Upper lobe of left lung (tissue), 6 donors: Measurements from ENCODE around the gene RHBG. TPM values are rescaled to one million over a fixed set of nuclear protein-coding genes. Genes with fewer than 3 reads are reported as not detected.

Source experiments
- ATAC-seq, 2 donors: fragments of 200-7000 bp; cut with Tn5 transposase; one replicate each; pipeline ENCODE4 v1.9.1; 2022; ENCODE audit warnings: mild to moderate bottlenecking in 2 of 2, moderate library complexity in 2 of 2; ENCODE audit not compliant: low FRiP score in 2 of 2
- DNase-seq, 2 donors: peaks; one replicate each; pipeline ENCODE4 v3.0.0-alpha.2; 2019 to 2020
- H3K27ac ChIP-seq, 4 donors: fragments of 200-600 bp; sonication (generic); one replicate each; pipeline ENCODE4 v1.5.1; 2016 to 2019
- H3K27me3 ChIP-seq, 4 donors: fragments of 200-600 bp; sonication (generic); one replicate each; pipeline ENCODE4 v1.5.1; 2017 to 2019
- H3K36me3 ChIP-seq, 4 donors: fragments of 200-600 bp; sonication (generic); one replicate each; pipeline ENCODE4 v1.5.1; 2016 to 2019
- H3K4me1 ChIP-seq, 4 donors: fragments of 200-600 bp; sonication (generic); one replicate each; pipeline ENCODE4 v1.5.1; 2018 to 2019
- H3K4me3 ChIP-seq, 4 donors: fragments of 200-600 bp; sonication (generic); one replicate each; pipeline ENCODE4 v1.5.1; 2017 to 2019; ENCODE audit warnings: mild to moderate bottlenecking in 2 of 4, moderate library complexity in 1 of 4
- H3K9me3 ChIP-seq, 4 donors: fragments of 200-600 bp; sonication (generic); one replicate each; pipeline ENCODE4 v1.5.1; 2018 to 2019
- CTCF ChIP-seq, 6 experiments: fragments of 450-650 bp in 4 of 6; fragments of 200-600 bp in 2 of 6; sonication (generic) in 2 of 6; IDR thresholded peaks; one replicate each; pipeline ENCODE4 v1.5.1; 2016 to 2019; ENCODE audit warnings: antibody characterized with exemption in 6 of 6
- EP300 ChIP-seq, 4 donors: sonication (generic); formaldehyde crosslinking; IDR thresholded peaks; one replicate each; pipeline ENCODE4 v1.5.1; 2017; ENCODE audit warnings: antibody characterized with exemption in 4 of 4, control low read depth in 2 of 4
- POLR2A ChIP-seq, 4 donors: fragments of 450-650 bp; IDR thresholded peaks; one replicate each; pipeline ENCODE4 v1.5.1; 2016 to 2017; ENCODE audit warnings: antibody characterized with exemption in 4 of 4, mild to moderate bottlenecking in 2 of 4
- POLR2AphosphoS5 ChIP-seq, 2 donors: sonication (generic); formaldehyde crosslinking; IDR thresholded peaks; one replicate each; pipeline ENCODE4 v1.5.1; 2017; ENCODE audit warnings: antibody characterized with exemption in 2 of 2
- WGBS, 2 donors: methylation state at CpG; one replicate each; pipeline ENCODE4 v1.1.5; 2017 to 2018; 5-methylcytosine and 5-hydroxymethylcytosine counted together
- total RNA-seq, 6 donors: library from RNA; depleted of rRNA in 4 of 6; stranded (reverse); fragments of >200 nt in 4 of 6; gene quantifications; one replicate each; pipeline versions ENCODE4 v1.1.0 to v1.2.1, GENCODE V29; 2016 to 2021
- donor health status: DM: no; HTN: no; CAD: no; lungs with moderate emphysema.
- donor health status: DM: no; HTN: yes; CAD: no; lungs with severe emphysema.

The RHBG gene
- total RNA-seq, 6 donors from 2014 or later, result 0.24 TPM; not detected in 5

GRCh38 chr1:156387870-156388173 lies 18.8 kb downstream of the RHBG start:
- WGBS, 2 donors, result 21 to 29% methylated on average over 9 to 15 of the region's 15 CpGs
- peaks cover 0 to 9% (median 6%) of the 10 kb centered on the region in 4 donors for H3K4me1 ChIP-seq
- no peaks in the 10 kb centered on the region for H3K9me3 ChIP-seq
- no peak for ATAC-seq
- DNase-seq, result peak in 1 of 2 donors; percentile 69
- TF ChIP-seq POLR2A (IDR thresholded peaks at IDR 0.05) (no peak), EP300 (IDR thresholded peaks at IDR 0.05) (no peak), POLR2AphosphoS5 (IDR thresholded peaks at IDR 0.05) (no peak), CTCF (IDR thresholded peaks at IDR 0.05) (no peak)
- no peaks in the 10 kb centered on the region for H3K36me3 ChIP-seq
- H3K27me3 ChIP-seq, result peaks cover 0 to 16% (median 10%) of the 10 kb centered on the region in 4 donors
- H3K27ac ChIP-seq, result no peak overlapping the region
- H3K4me3 ChIP-seq, result no peak overlapping the region

GRCh38 chr1:156388174-156389137 lies 19.4 kb downstream of the RHBG start:
- peak in 1 of 2 donors; percentile 84 for DNase-seq
- no peak for ATAC-seq
- no peak for TF ChIP-seq POLR2AphosphoS5 (IDR thresholded peaks at IDR 0.05)
- H3K36me3 ChIP-seq, result no peaks in the 10 kb centered on the region
- peaks cover 0 to 16% (median 10%) of the 10 kb centered on the region in 4 donors for H3K27me3 ChIP-seq
- H3K4me1 ChIP-seq, result peaks cover 0 to 9% (median 6%) of the 10 kb centered on the region in 4 donors
- no peak overlapping the region for H3K4me3 ChIP-seq
- no peaks in the 10 kb centered on the region for H3K9me3 ChIP-seq
- no peak overlapping the region for H3K27ac ChIP-seq
- 19 to 27% methylated on average over 35 to 36 of the region's 73 CpGs for WGBS, 2 donors

- TF ChIP-seq CTCF (IDR thresholded peaks at IDR 0.05), result no peak
- no peak for TF ChIP-seq EP300 (IDR thresholded peaks at IDR 0.05)
- no peak for TF ChIP-seq POLR2AphosphoS5 (IDR thresholded peaks at IDR 0.05)
- no peak for TF ChIP-seq POLR2A (IDR thresholded peaks at IDR 0.05)
- peaks cover 0 to 16% (median 10%) of the 10 kb centered on the region in 4 donors for H3K27me3 ChIP-seq
- H3K9me3 ChIP-seq, result no peaks in the 10 kb centered on the region
- no peak for DNase-seq
- no peak overlapping the region for H3K4me3 ChIP-seq
- 90 to 97% methylated on average over 6 to 8 of the region's 8 CpGs for WGBS, 2 donors
- H3K4me1 ChIP-seq, result peaks cover 0 to 9% (median 6%) of the 10 kb centered on the region in 4 donors
- H3K36me3 ChIP-seq, result no peaks in the 10 kb centered on the region
- H3K27ac ChIP-seq, result no peak overlapping the region
- ATAC-seq, result no peak
These were observed 20.3 kb downstream of the RHBG start for GRCh38 chr1:156389311-156389710.

- DNase-seq (no peak), ATAC-seq (no peak)
- H3K27me3 ChIP-seq, result peaks cover 0 to 16% (median 10%) of the 10 kb centered on the region in 4 donors
- TF ChIP-seq POLR2A (IDR thresholded peaks at IDR 0.05), result no peak
- no peaks in the 10 kb centered on the region for H3K36me3 ChIP-seq
- H3K4me1 ChIP-seq, result peaks cover 0 to 9% (median 6%) of the 10 kb centered on the region in 4 donors
- H3K27ac ChIP-seq, result no peak overlapping the region
- 67 to 70% methylated on average over 18 to 20 of the region's 20 CpGs for WGBS, 2 donors
- no peaks in the 10 kb centered on the region for H3K9me3 ChIP-seq
- no peak overlapping the region for H3K4me3 ChIP-seq
These were observed 21.7 kb downstream of the RHBG start for GRCh38 chr1:156390469-156391365.

- DNase-seq (peak in 1 of 2 donors; percentile 68), ATAC-seq (peak in 1 of 2 donors; percentile 4)
- Histone ChIP-seq H3K36me3 (no peaks in the 10 kb centered on the region), H3K27me3 (peaks cover 0 to 16% (median 10%) of the 10 kb centered on the region in 4 donors), H3K4me3 (no peak overlapping the region), H3K27ac (no peak overlapping the region), H3K9me3 (no peaks in the 10 kb centered on the region), H3K4me1 (peaks cover 0 to 9% (median 6%) of the 10 kb centered on the region in 4 donors)
- TF ChIP-seq POLR2AphosphoS5 (IDR thresholded peaks at IDR 0.05) (no peak), EP300 (IDR thresholded peaks at IDR 0.05) (no peak), CTCF (IDR thresholded peaks at IDR 0.05) (no peak), POLR2A (IDR thresholded peaks at IDR 0.05) (no peak)
- 67 to 70% methylated on average over 11 of the region's 11 CpGs for WGBS, 2 donors
These were observed 22.3 kb downstream of the RHBG start for GRCh38 chr1:156391366-156391677.
